AG04450 (cell line): ENCODE results near the gene NDUFA6. TPM values are rescaled to one million over a fixed set of nuclear protein-coding genes. Genes with fewer than 3 reads are reported as not detected.
A peak's percentile ranks its signal among the peaks of the same experiment; 100 is the strongest.
"Not testable (repeated sequence)": the region's sequence is repeated elsewhere in the genome, so short reads cannot be mapped to it uniquely, and the experiment has no call there.

Experiments
- CTCF ChIA-PET: fragments of 300-600, 350-600 bp; formaldehyde crosslinking; extraction: SDS; loops from one replicate; lab custom pipeline; 2022; ENCODE audit warnings: antibody characterized with exemption, inconsistent platforms; lab: Charles Lee
- POLR2A ChIA-PET: fragments of 350-600 bp; formaldehyde crosslinking; extraction: SDS; loops from one replicate; lab custom pipeline; 2021; ENCODE audit warnings: antibody characterized with exemption, inconsistent platforms; lab: Yijun Ruan, JAX
- DNase-seq: peaks from one replicate; pipeline ENCODE4 v3.0.0-alpha.2; 2011; ENCODE audit warnings: low read depth, low spot score
- H3K27ac ChIP-seq: one replicate; pipeline ENCODE4 v1.5.1; 2012; ENCODE audit warnings: low read depth, low read length, control low read depth
- H3K27me3 ChIP-seq: one replicate; pipeline ENCODE4 v1.6.0; 2012; ENCODE audit warnings: low read length; ENCODE audit not compliant: control insufficient read depth, insufficient read depth
- H3K4me3 ChIP-seq: 2 replicates; pipeline ENCODE4 v1.5.1; 2011; ENCODE audit warnings: mild to moderate bottlenecking, low read depth, low read length, control low read depth
- H3K9me3 ChIP-seq: 2 replicates; pipeline ENCODE4 v1.5.1; 2012; ENCODE audit warnings: low read length; ENCODE audit not compliant: control insufficient read depth, insufficient read depth
- CTCF ChIP-seq: IDR thresholded peaks from 2 replicates; pipeline ENCODE4 v1.5.1; 2011; ENCODE audit warnings: low read depth, low read length, control low read depth, inconsistent platforms
- polyA plus RNA-seq: library from polyadenylated mRNA; depleted of rRNA; stranded (reverse); fragments of >200 nt; gene quantifications from 2 replicates; pipeline ENCODE4 v1.2.3, GENCODE V29; 2011

The NDUFA6 gene
- polyA plus RNA-seq, 1 experiment: 103 TPM

GRCh38 chr22:42074846-42075676, 15.5 kb downstream of the NDUFA6 start:
- Histone ChIP-seq H3K9me3 (peaks cover 7% of the 10 kb centered on the region), H3K27me3 (no peaks in the 10 kb centered on the region), H3K4me3 (peak overlapping the region; percentile 68), H3K27ac (peak overlapping the region; percentile 31)
- no peak for TF ChIP-seq CTCF
- no peak for DNase-seq
- POLR2A ChIA-PET: interaction anchor here (0.5 to 1.3 kb wide), 3 partner anchors 13 to 109 kb away, joined by 3 to 4 read pairs (median 3); partner anchors contain the start of gene NDUFA6
- CTCF ChIA-PET: interaction anchor here (0.7 to 1.1 kb wide), 4 partner anchors 16 to 378 kb away, joined by 3 to 8 read pairs (median 4); no protein-coding TSS in a partner anchor

- peaks cover 7% of the 10 kb centered on the region for H3K9me3 ChIP-seq
- peak; percentile 43 for TF ChIP-seq CTCF
- H3K27ac ChIP-seq: peak within 1 kb of the TSS; percentile 31
- ChIA-PET POLR2A (interaction anchor here (1.0 kb wide), 1 partner anchor 76 kb away, joined by 3 read pairs; the partner anchor contains the start of gene WBP2NL), CTCF (no interaction called here)
- peak within 1 kb of the TSS; percentile 68 for H3K4me3 ChIP-seq
- no peaks in the 10 kb centered on the region for H3K27me3 ChIP-seq
- no peak for DNase-seq
These were observed 16.3 kb downstream of the NDUFA6 start, which contains the start of gene PHETA2 for GRCh38 chr22:42074132-42074811. PHETA2 (plus strand) TSS chr22:42074248; CDS start chr22:42077294, 3,046 bp downstream.

- peaks cover 7% of the 10 kb centered on the region for H3K9me3 ChIP-seq
- ChIA-PET CTCF (no interaction called here), POLR2A (interaction anchor here (1.0 kb wide), 1 partner anchor 75 kb away, joined by 3 read pairs; the partner anchor contains the start of gene WBP2NL)
- H3K4me3 ChIP-seq: peak overlapping the region; percentile 68
- H3K27ac ChIP-seq: no peak overlapping the region
- no peaks in the 10 kb centered on the region for H3K27me3 ChIP-seq
- TF ChIP-seq CTCF: no peak
- no peak for DNase-seq
These were observed 16.9 kb downstream of the NDUFA6 start for GRCh38 chr22:42073621-42074041.

DNA sequence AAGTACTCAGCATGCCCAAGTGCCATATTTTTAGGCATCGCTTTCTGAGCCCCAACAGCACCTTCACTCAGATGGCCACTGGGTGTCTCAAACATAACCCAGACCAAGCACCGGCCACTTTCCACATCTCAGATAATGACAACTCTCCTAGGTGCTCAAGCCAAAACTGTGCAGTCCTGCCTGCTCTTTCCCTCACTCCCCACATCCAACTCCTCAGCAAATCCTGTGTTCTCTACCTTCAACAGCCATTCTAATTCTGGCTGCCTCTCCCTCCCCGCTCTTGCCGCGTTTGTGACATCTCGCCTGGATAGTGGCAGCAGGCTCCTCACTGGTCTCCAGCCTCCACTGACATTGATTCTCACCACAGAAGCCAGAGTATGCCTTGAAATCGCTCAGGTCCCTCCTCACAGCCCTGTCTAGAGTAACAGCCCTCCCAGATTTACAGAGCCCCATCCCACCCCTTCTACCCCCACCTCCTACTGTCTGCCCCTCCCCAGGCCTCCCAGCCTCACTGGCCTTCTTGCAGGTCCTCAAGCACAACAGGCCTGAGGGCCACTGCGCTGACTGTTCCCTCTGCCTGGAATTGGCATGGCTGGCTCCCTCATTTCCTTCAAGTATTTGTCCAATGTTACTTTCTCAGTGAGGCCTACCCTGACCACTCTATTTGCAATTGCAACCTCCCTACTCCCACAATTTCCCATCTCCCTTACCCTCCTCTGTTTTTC, 17.8 kb downstream of the NDUFA6 start:
- POLR2A ChIA-PET: no interaction called here
- H3K9me3 ChIP-seq: peaks cover 7% of the 10 kb centered on the region
- no peak for DNase-seq
- TF ChIP-seq CTCF: no peak
- H3K27ac ChIP-seq: no peak overlapping the region
- no peaks in the 10 kb centered on the region for H3K27me3 ChIP-seq
- H3K4me3 ChIP-seq: no peak overlapping the region
- CTCF ChIA-PET: no interaction called here

DNA sequence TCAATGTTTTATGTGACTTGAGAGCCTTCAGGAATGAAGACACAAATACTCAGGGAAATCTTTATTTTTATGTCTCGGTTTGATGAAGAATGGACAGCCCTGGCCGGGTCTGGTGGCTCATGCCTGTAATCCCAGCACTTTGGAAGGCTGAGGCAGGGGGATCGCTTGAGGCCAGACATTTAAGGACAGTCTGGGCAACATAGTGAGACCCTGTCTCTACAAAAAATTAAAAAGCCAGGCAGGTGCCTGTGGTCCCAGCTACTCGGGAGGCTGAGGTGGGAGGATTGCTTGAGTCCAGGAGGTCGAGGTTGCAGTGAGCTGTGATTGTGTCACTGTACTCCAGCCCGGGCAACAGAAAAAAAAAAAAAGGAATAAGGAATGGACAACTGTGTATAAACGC, 19.1 kb downstream of the NDUFA6 start:
- H3K27me3 ChIP-seq, H3K9me3 ChIP-seq, CTCF ChIA-PET, DNase-seq, H3K4me3 ChIP-seq, H3K27ac ChIP-seq: not testable (repeated sequence)
- POLR2A ChIA-PET: interaction anchor here (0.6 to 0.7 kb wide), 2 partner anchors 8 to 273 kb away, joined by 3 read pairs; partner anchors contain the start of gene SMDT1
